ENCODE results near the gene ETV1. TPM values are rescaled to one million over a fixed set of nuclear protein-coding genes. Genes with fewer than 3 reads are reported as not detected.

Gene ETV1
- total RNA-seq, 4 donors from 2014 or later: 1.6 to 5.1 (median 2.0) TPM

GRCh38 chr7:13850185-13850752 lies 139.2 kb downstream of the ETV1 start:
- Histone ChIP-seq H3K27me3 (no peaks in the 10 kb centered on the region), H3K4me3 (no peak overlapping the region), H3K36me3 (no peaks in the 10 kb centered on the region), H3K9me3 (no peaks in the 10 kb centered on the region), H3K4me1 (no peaks in the 10 kb centered on the region), H3K27ac (peak overlapping the region; percentile 6 to 46 (median 18))
- TF ChIP-seq POLR2A (IDR thresholded peaks at IDR 0.05) (no peak), CTCF (IDR thresholded peaks at IDR 0.05) (no peak)
- peak in 2 of 3 donors; percentile 19 to 67 for DNase-seq

GRCh38 chr7:13849163-13849892 lies 140.1 kb downstream of the ETV1 start:
- TF ChIP-seq CTCF (IDR thresholded peaks at IDR 0.05) (no peak), POLR2A (IDR thresholded peaks at IDR 0.05) (no peak)
- DNase-seq: no peak
- no peaks in the 10 kb centered on the region for H3K27me3 ChIP-seq
- H3K9me3 ChIP-seq: no peaks in the 10 kb centered on the region
- peak overlapping the region; percentile 6 to 46 (median 18) for H3K27ac ChIP-seq
- no peaks in the 10 kb centered on the region for H3K36me3 ChIP-seq
- H3K4me1 ChIP-seq: no peaks in the 10 kb centered on the region
- no peak overlapping the region for H3K4me3 ChIP-seq

- Histone ChIP-seq H3K9me3 (no peaks in the 10 kb centered on the region), H3K4me3 (no peak overlapping the region), H3K36me3 (no peaks in the 10 kb centered on the region), H3K27ac (no peak overlapping the region), H3K4me1 (no peaks in the 10 kb centered on the region), H3K27me3 (no peaks in the 10 kb centered on the region)
- no peak for DNase-seq
- TF ChIP-seq POLR2A (IDR thresholded peaks at IDR 0.05) (no peak), CTCF (IDR thresholded peaks at IDR 0.05) (no peak)
These were observed 140.8 kb downstream of the ETV1 start for GRCh38 chr7:13848681-13849131.

GRCh38 chr7:13846386-13846785 lies 143.1 kb downstream of the ETV1 start:
- no peaks in the 10 kb centered on the region for H3K9me3 ChIP-seq
- H3K36me3 ChIP-seq: no peaks in the 10 kb centered on the region
- no peaks in the 10 kb centered on the region for H3K4me1 ChIP-seq
- no peak overlapping the region for H3K4me3 ChIP-seq
- no peak overlapping the region for H3K27ac ChIP-seq
- TF ChIP-seq CTCF (IDR thresholded peaks at IDR 0.05) (no peak), POLR2A (IDR thresholded peaks at IDR 0.05) (no peak)
- DNase-seq: no peak
- no peaks in the 10 kb centered on the region for H3K27me3 ChIP-seq

GRCh38 chr7:13845601-13846000 lies 143.9 kb downstream of the ETV1 start:
- H3K27ac ChIP-seq: no peak overlapping the region

More at GRCh38 chr7:13845601-13846000, 143.9 kb downstream of the ETV1 start:
- no peaks in the 10 kb centered on the region for H3K4me1 ChIP-seq
- TF ChIP-seq CTCF (IDR thresholded peaks at IDR 0.05): no peak
- TF ChIP-seq POLR2A (IDR thresholded peaks at IDR 0.05): no peak
- no peaks in the 10 kb centered on the region for H3K27me3 ChIP-seq
- no peak overlapping the region for H3K4me3 ChIP-seq
- H3K9me3 ChIP-seq: no peaks in the 10 kb centered on the region
- no peaks in the 10 kb centered on the region for H3K36me3 ChIP-seq
- no peak for DNase-seq
